Measurements from ENCODE around the gene CELSR3.

The CELSR3 gene

GRCh38 chr3:48656841-48657281, 5.8 kb downstream of the CELSR3 start:
- DNase-seq: peak; percentile 19 to 50

GRCh38 chr3:48656061-48656840, 6.4 kb downstream of the CELSR3 start:
- DNase-seq: peak; percentile 84 to 89

GRCh38 chr3:48655606-48656005, 7.1 kb downstream of the CELSR3 start:
- DNase-seq: peak; percentile 41 to 67

GRCh38 chr3:48655063-48655462, 7.6 kb downstream of the CELSR3 start:
- DNase-seq: no peak

GRCh38 chr3:48652923-48653715, 9.6 kb downstream of the CELSR3 start:
- DNase-seq: no peak

GRCh38 chr3:48651771-48652170, 10.9 kb downstream of the CELSR3 start:
- DNase-seq: no peak

- DNase-seq: no peak
Observed at GRCh38 chr3:48650723-48651122, 12.0 kb downstream of the CELSR3 start.

GRCh38 chr3:48648188-48648850, 14.4 kb downstream of the CELSR3 start:
- DNase-seq: no peak

- DNase-seq: no peak
Observed at GRCh38 chr3:48647714-48648113, 15.0 kb downstream of the CELSR3 start.

- no peak for DNase-seq
Observed at GRCh38 chr3:48644898-48645760, 17.6 kb downstream of the CELSR3 start.

- no peak for DNase-seq
Observed at GRCh38 chr3:48642605-48643004, 20.1 kb downstream of the CELSR3 start.

- no peak for DNase-seq
Observed at GRCh38 chr3:48641396-48641795, 21.3 kb downstream of the CELSR3 start.

- no peak for DNase-seq
Observed at GRCh38 chr3:48639944-48640606, 22.6 kb downstream of the CELSR3 start.

- no peak for DNase-seq
Observed at GRCh38 chr3:48637305-48637704, 25.4 kb downstream of the CELSR3 start.

- DNase-seq: no peak
Observed at GRCh38 chr3:48636149-48636655, 26.5 kb downstream of the CELSR3 start.

- DNase-seq: peak; percentile 90 to 94
Observed at GRCh38 chr3:48635222-48636021, 27.3 kb downstream of the CELSR3 start, which contains the start of gene SLC26A6. TSS of gene SLC26A6 (minus strand) at chr3:48635461. CDS start at chr3:48635393, 68 bp downstream.

- peak; percentile 15 to 35 for DNase-seq
Observed at GRCh38 chr3:48634661-48635221, 27.9 kb downstream of the CELSR3 start.

GRCh38 chr3:48633743-48634142, 28.9 kb downstream of the CELSR3 start:
- DNase-seq: no peak

GRCh38 chr3:48633256-48633655, 29.4 kb downstream of the CELSR3 start:
- no peak for DNase-seq
